H1 (cell line): ENCODE measurements around the gene MBNL1. TPM values are rescaled to one million over a fixed set of nuclear protein-coding genes. Genes with fewer than 3 reads are reported as not detected.

Experiments
- CTCF ChIA-PET: fragments of 300-600 bp; sonication (Branson Sonifier 250); formaldehyde crosslinking; loops from one replicate; lab custom pipeline; 2021; ENCODE audit not compliant: partially characterized antibody; lab: Charles Lee
- POLR2A ChIA-PET: fragments of 300-600 bp; sonication (Branson Sonifier 250); formaldehyde crosslinking; loops from one replicate; lab custom pipeline; 2021; ENCODE audit warnings: inconsistent platforms; ENCODE audit not compliant: partially characterized antibody; lab: Charles Lee
- DNase-seq, 2 experiments: peaks; one replicate each; pipeline versions ENCODE4 v3.0.0 to v3.0.0-alpha.2; 2010 to 2022; ENCODE audit warnings: low spot score in 2 of 2, low read depth in 1 of 2, mixed read lengths in 1 of 2
- FAIRE-seq: peaks from 2 replicates; lab custom pipeline; 2011; peaks lifted over from hg19 to GRCh38; lab: Jason Lieb, UNC
- H2AFZ ChIP-seq: 2 replicates; pipeline ENCODE4 v1.8.1; 2012; ENCODE audit warnings: low read length, inconsistent platforms
- H2AK5ac ChIP-seq: 2 replicates; pipeline ENCODE4 v1.6.1; 2013; ENCODE audit warnings: low read depth, low read length
- H2BK120ac ChIP-seq: replicated peaks from 2 replicates; pipeline ENCODE3; 2013; ENCODE audit warnings: low read depth, low read length, inconsistent platforms
- H2BK12ac ChIP-seq: 2 replicates; pipeline ENCODE4 v1.6.1; 2013; ENCODE audit warnings: low read depth, low read length
- H2BK15ac ChIP-seq: 2 replicates; pipeline ENCODE4 v1.6.1; 2013; ENCODE audit warnings: low read length
- H2BK20ac ChIP-seq: 2 replicates; pipeline ENCODE4 v1.6.1; 2013; ENCODE audit warnings: low read length
- H2BK5ac ChIP-seq: 2 replicates; pipeline ENCODE4 v1.6.1; 2013; ENCODE audit warnings: low read depth, low read length
- H3K14ac ChIP-seq: 2 replicates; pipeline ENCODE4 v1.6.1; 2013; ENCODE audit warnings: inconsistent platforms; ENCODE audit not compliant: insufficient read length
- H3K18ac ChIP-seq: 2 replicates; pipeline ENCODE4 v1.6.1; 2013; ENCODE audit warnings: low read length; ENCODE audit errors: extremely low read depth
- H3K23ac ChIP-seq: 2 replicates; pipeline ENCODE4 v1.6.1; 2013; ENCODE audit warnings: inconsistent platforms; ENCODE audit not compliant: insufficient read length
- H3K23me2 ChIP-seq: 2 replicates; pipeline ENCODE4 v1.6.1; 2013; ENCODE audit warnings: low read depth, low read length
- H3K27ac ChIP-seq: 2 replicates; pipeline ENCODE4 v1.6.1; 2011; ENCODE audit warnings: low read depth, low read length, inconsistent platforms
- H3K27me3 ChIP-seq, 4 experiments: replicated peaks in 1 of 4; 1 replicate in 1 of 4; 2 replicates in 3 of 4; pipeline versions ENCODE4 v1.6.1 to v1.8.1; 2011 to 2013; ENCODE audit warnings: low read length in 3 of 4, mild to moderate bottlenecking in 3 of 4, inconsistent platforms in 2 of 4, mixed read lengths in 2 of 4, moderate library complexity in 1 of 4; ENCODE audit not compliant: control insufficient read depth in 3 of 4, insufficient read depth in 3 of 4; ENCODE audit errors: extremely low read depth in 1 of 4
- H3K36me3 ChIP-seq, 4 experiments: 2 replicates each; pipeline versions ENCODE4 v1.6.1 to v1.8.1; 2011 to 2013; ENCODE audit warnings: mild to moderate bottlenecking in 4 of 4, low read length in 3 of 4, moderate library complexity in 2 of 4, control low read depth in 1 of 4, inconsistent platforms in 1 of 4; ENCODE audit not compliant: insufficient read depth in 4 of 4, control insufficient read depth in 2 of 4
- H3K4ac ChIP-seq: replicated peaks from 2 replicates; pipeline ENCODE3; 2013; ENCODE audit warnings: low read length, low read depth, mixed read lengths, inconsistent platforms; ENCODE audit not compliant: insufficient read length
- H3K4me1 ChIP-seq, 4 experiments: replicated peaks in 1 of 4; 1 replicate in 1 of 4; 2 replicates in 3 of 4; pipeline versions ENCODE4 v1.6.1 to v1.8.1; 2011 to 2013; ENCODE audit warnings: low read length in 3 of 4, inconsistent platforms in 2 of 4, mixed read lengths in 1 of 4; ENCODE audit not compliant: insufficient read depth in 4 of 4, control insufficient read depth in 3 of 4
- H3K4me2 ChIP-seq, 2 experiments: 2 replicates each; pipeline versions ENCODE4 v1.6.1 to v1.8.1; 2011 to 2013; ENCODE audit warnings: low read depth in 2 of 2, low read length in 2 of 2, control low read depth in 1 of 2, inconsistent platforms in 1 of 2, mild to moderate bottlenecking in 1 of 2; ENCODE audit not compliant: insufficient read depth in 1 of 2
- H3K4me3 ChIP-seq, 4 experiments: fragments of 200-600, 300-600 bp in 1 of 4; sonication (generic), shearing (Covaris generic), sonication (Bioruptor Twin) in 1 of 4; 2 replicates each; pipeline versions ENCODE4 v1.5.1 to v1.8.1; 2011 to 2016; ENCODE audit warnings: low read length in 4 of 4, low read depth in 3 of 4, control low read depth in 2 of 4, inconsistent platforms in 2 of 4, mild to moderate bottlenecking in 2 of 4, mixed read lengths in 1 of 4, moderate library complexity in 1 of 4; ENCODE audit not compliant: insufficient read depth in 2 of 4; ENCODE audit errors: extremely low read depth in 1 of 4
- H3K56ac ChIP-seq: replicated peaks from 2 replicates; pipeline ENCODE3; 2013; ENCODE audit warnings: low read depth, mild to moderate bottlenecking, mixed read lengths, low read length, inconsistent platforms; ENCODE audit not compliant: insufficient read length
- H3K79me1 ChIP-seq: 2 replicates; pipeline ENCODE4 v1.6.1; 2013; ENCODE audit warnings: low read depth, low read length, control low read depth
- H3K79me2 ChIP-seq, 2 experiments: 2 replicates each; pipeline versions ENCODE4 v1.6.1 to v1.8.1; 2012 to 2013; ENCODE audit warnings: low read length in 2 of 2, mild to moderate bottlenecking in 2 of 2, inconsistent platforms in 1 of 2; ENCODE audit not compliant: insufficient read depth in 2 of 2, control insufficient read depth in 1 of 2
- H3K9ac ChIP-seq, 4 experiments: replicated peaks in 1 of 4; 1 replicate in 1 of 4; 2 replicates in 3 of 4; pipeline versions ENCODE4 v1.6.1 to v1.8.1; 2011 to 2013; ENCODE audit warnings: low read depth in 3 of 4, low read length in 3 of 4, control low read depth in 2 of 4, mild to moderate bottlenecking in 2 of 4, moderate library complexity in 2 of 4, inconsistent platforms in 1 of 4; ENCODE audit errors: extremely low read depth in 1 of 4
- H3K9me3 ChIP-seq, 2 experiments: 2 replicates each; pipeline versions ENCODE4 v1.6.1 to v1.8.1; 2012 to 2013; ENCODE audit warnings: mild to moderate bottlenecking in 2 of 2, moderate library complexity in 2 of 2, control low read depth in 1 of 2, inconsistent platforms in 1 of 2, low read depth in 1 of 2, low read length in 1 of 2, mixed read lengths in 1 of 2; ENCODE audit not compliant: insufficient read depth in 2 of 2
- H4K20me1 ChIP-seq, 2 experiments: replicated peaks in 1 of 2; 2 replicates each; pipeline versions ENCODE3 to v1.8.1; 2011 to 2013; ENCODE audit warnings: inconsistent platforms in 2 of 2, low read length in 2 of 2, mild to moderate bottlenecking in 1 of 2; ENCODE audit not compliant: insufficient read depth in 2 of 2, control insufficient read depth in 1 of 2
- H4K5ac ChIP-seq: 2 replicates; pipeline ENCODE4 v1.6.1; 2013; ENCODE audit warnings: low read length, low read depth, mixed read lengths, inconsistent platforms; ENCODE audit not compliant: insufficient read length
- H4K8ac ChIP-seq: 2 replicates; pipeline ENCODE4 v1.8.0; 2013; ENCODE audit warnings: mild to moderate bottlenecking, moderate library complexity, low read length, inconsistent platforms; ENCODE audit not compliant: insufficient read depth; ENCODE audit errors: extremely low read depth
- H4K91ac ChIP-seq: replicated peaks from 2 replicates; pipeline ENCODE3; 2013; ENCODE audit warnings: low read length, mixed read lengths, inconsistent platforms; ENCODE audit not compliant: insufficient read length
- CHD2 ChIP-seq: IDR thresholded peaks from 2 replicates; pipeline ENCODE4 v1.6.1; 2012; ENCODE audit warnings: low read length, improper control_type of control experiment
- CREB1 ChIP-seq: IDR thresholded peaks from 2 replicates; pipeline ENCODE4 v1.6.1; 2012; ENCODE audit warnings: inconsistent platforms
- CTCF ChIP-seq, 3 experiments: IDR thresholded peaks; 1 replicate in 2 of 3; 2 replicates in 1 of 3; pipeline versions ENCODE4 v1.5.1 to v1.6.1; 2011; ENCODE audit warnings: low read length in 3 of 3, mild to moderate bottlenecking in 3 of 3, inconsistent platforms in 2 of 3, low read depth in 1 of 3, moderate library complexity in 1 of 3; ENCODE audit not compliant: insufficient read depth in 1 of 3; ENCODE audit errors: control extremely low read depth in 1 of 3
- RBBP5 ChIP-seq: IDR thresholded peaks from 2 replicates; pipeline ENCODE4 v1.7.1; 2012; ENCODE audit warnings: low read depth, mild to moderate bottlenecking, inconsistent platforms, low read length, moderate library complexity, borderline replicate concordance
- SIRT6 ChIP-seq: IDR thresholded peaks from one replicate; pipeline ENCODE4 v1.7.1; 2012; ENCODE audit warnings: low read length, inconsistent platforms
- SP1 ChIP-seq: IDR thresholded peaks from 2 replicates; pipeline ENCODE4 v1.6.1; 2011; ENCODE audit warnings: low read depth, low read length
- WGBS, 2 experiments: shearing (Covaris generic) in 1 of 2; methylation state at CpG; one replicate each; pipeline versions ENCODE4 v1.1.6 to v1.1.7; 2013 to 2015; ENCODE audit warnings: low lambda C conversion rate in 2 of 2, mixed read lengths in 2 of 2, inconsistent platforms in 1 of 2, low coverage in 1 of 2, missing lambda C conversion rate in 1 of 2; ENCODE audit not compliant: insufficient replicate concordance in 2 of 2, insufficient coverage in 1 of 2, insufficient read length in 1 of 2; ENCODE audit errors: extremely low coverage in 1 of 2, missing lambda C conversion rate in 1 of 2; 5-methylcytosine and 5-hydroxymethylcytosine counted together
- polyA plus RNA-seq, 7 experiments: library from polyadenylated mRNA; depleted of rRNA in 3 of 7; stranded (reverse) in 5 of 7; unstranded in 2 of 7; fragments of >200 nt in 5 of 7; fragments of 200-250 nt in 2 of 7; gene quantifications; 1 replicate in 5 of 7; 2 replicates in 1 of 7; 4 replicates in 1 of 7; pipeline versions ENCODE4 v1.2.1 to v1.2.3, GENCODE V29; 2011 to 2013; ENCODE audit warnings: missing spikeins in 2 of 7, mixed read lengths in 2 of 7
- total RNA-seq: library from RNA; stranded (reverse); fragmentation: NEBNext Ultra II Directional; extraction: Animal tissue kit (Norgen Biotek cat#: 25700); gene quantifications from 2 replicates; pipeline ENCODE4 v1.2.1, GENCODE V29; 2021

MBNL1 gene
- total and polyA plus RNA-seq, 2 of the 8 experiments (the other 6 are each of a cell fraction or from before 2014, with no cell fraction given): 5.0 to 16.4 TPM

GRCh38 chr3:152307829-152308474 is 39.2 kb downstream of the MBNL1 start:
- H3K4me3 ChIP-seq: no peak overlapping the region
- no peak for TF ChIP-seq RBBP5
- no peak for TF ChIP-seq CTCF (IDR thresholded peaks at IDR 0.05; ENCODE audit: control extremely low read depth in 1 of 3, insufficient read depth in 1 of 3, low read depth in 1 of 3, low read length in 3 of 3)
- TF ChIP-seq CREB1: no peak
- TF ChIP-seq SIRT6: no peak
- no peak for TF ChIP-seq SP1
- no peak for TF ChIP-seq CHD2
- H3K79me2 ChIP-seq: peaks cover 0 to 25% of the 10 kb centered on the region in 2 experiments; a peak in 2 of 4 replicates
- H3K9me3 ChIP-seq: no peaks in the 10 kb centered on the region
- no peak overlapping the region for H3K4me2 ChIP-seq
- no peak for FAIRE-seq
- H3K9ac ChIP-seq: no peak overlapping the region
- no peak overlapping the region for H2BK20ac ChIP-seq
- peaks cover 1 to 15% (median 10%) of the 10 kb centered on the region in 4 experiments for H3K4me1 ChIP-seq
- no peak overlapping the region for H3K56ac ChIP-seq
- H4K5ac ChIP-seq: no peak overlapping the region
- ChIA-PET POLR2A (no interaction called here), CTCF (no interaction called here)
- H3K4ac ChIP-seq: no peak overlapping the region
- H2BK120ac ChIP-seq: no peak overlapping the region
- no peak overlapping the region for H2BK12ac ChIP-seq
- H2AK5ac ChIP-seq: no peak overlapping the region
- H3K23me2 ChIP-seq: no peaks in the 10 kb centered on the region
- no peak overlapping the region for H4K8ac ChIP-seq
- 89% methylated on average over 1 of the region's 1 CpG; no CpG with 5 or more reads in 1 of the 2 experiments for WGBS, 2 experiments
- H3K27me3 ChIP-seq: no peaks in the 10 kb centered on the region
- no peak overlapping the region for H2BK5ac ChIP-seq
- H2AFZ ChIP-seq: no peak overlapping the region
- no peak for DNase-seq
- H3K27ac ChIP-seq: no peak overlapping the region
- no peak overlapping the region for H3K18ac ChIP-seq
- no peak overlapping the region for H2BK15ac ChIP-seq
- no peak overlapping the region for H3K14ac ChIP-seq
- H3K23ac ChIP-seq: no peak overlapping the region
- H4K20me1 ChIP-seq: no peaks in the 10 kb centered on the region
- no peaks in the 10 kb centered on the region for H3K79me1 ChIP-seq
- H4K91ac ChIP-seq: no peak overlapping the region
- no peaks in the 10 kb centered on the region for H3K36me3 ChIP-seq
